Duodenal mucosa (tissue), 2 donors: ENCODE results near the gene CIRBP.

Experiments
- H3K27ac ChIP-seq: one replicate; pipeline ENCODE4 v1.7.0; 2013; ENCODE audit warnings: low read depth, low read length
- H3K27me3 ChIP-seq, 2 donors: one replicate each; pipeline ENCODE4 v1.7.0; 2013; ENCODE audit warnings: low read length in 2 of 2, control low read depth in 1 of 2; ENCODE audit not compliant: insufficient read depth in 2 of 2, control insufficient read depth in 1 of 2
- H3K36me3 ChIP-seq, 2 donors: one replicate each; pipeline ENCODE4 v1.7.0; 2013; ENCODE audit warnings: low read length in 2 of 2, control low read depth in 1 of 2; ENCODE audit not compliant: insufficient read depth in 2 of 2, control insufficient read depth in 1 of 2
- H3K4me1 ChIP-seq, 2 donors: one replicate each; pipeline ENCODE4 v1.7.0; 2013; ENCODE audit warnings: low read length in 2 of 2, control low read depth in 1 of 2; ENCODE audit not compliant: insufficient read depth in 2 of 2, control insufficient read depth in 1 of 2
- H3K4me3 ChIP-seq, 2 donors: one replicate each; pipeline ENCODE4 v1.7.0; 2013; ENCODE audit warnings: low read length in 2 of 2, low read depth in 1 of 2
- H3K9ac ChIP-seq, 2 donors: one replicate each; pipeline ENCODE4 v1.7.0; 2013; ENCODE audit warnings: low read length in 2 of 2, low read depth in 1 of 2
- H3K9me3 ChIP-seq, 2 donors: one replicate each; pipeline ENCODE4 v1.7.0; 2013; ENCODE audit warnings: low read length in 2 of 2, control low read depth in 1 of 2; ENCODE audit not compliant: control insufficient read depth in 1 of 2

Gene CIRBP

DNA sequence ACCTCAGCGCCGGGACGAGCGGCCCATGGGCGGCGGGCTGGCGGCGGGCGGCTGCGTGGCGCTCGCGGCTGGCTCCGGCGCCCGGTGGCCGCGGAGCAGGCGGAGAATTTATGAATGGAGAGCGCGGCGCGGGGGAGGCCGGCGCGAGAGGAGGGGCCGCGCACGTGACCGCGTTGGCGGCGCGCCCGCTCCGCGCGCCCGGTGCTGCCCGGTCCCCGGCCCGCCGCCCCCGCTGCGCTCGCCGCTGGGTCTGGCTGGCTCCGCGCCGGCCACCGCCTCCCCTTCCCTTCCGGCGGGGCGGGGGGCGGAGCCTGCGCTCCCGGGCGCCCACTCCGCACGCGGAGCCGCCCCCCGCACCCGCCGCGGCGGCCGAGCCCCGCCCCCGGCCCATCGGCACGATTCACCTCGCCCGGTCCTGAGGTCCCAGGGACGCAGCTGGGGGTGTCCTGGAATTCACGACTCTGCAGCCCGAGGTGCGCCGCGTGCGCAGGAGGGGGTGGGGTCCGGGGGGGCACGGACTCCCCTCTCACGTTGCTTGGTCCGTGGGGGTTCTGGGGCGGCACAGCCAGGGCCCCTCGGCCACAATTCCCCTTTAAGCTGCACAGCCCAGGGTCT lies 31.3 kb upstream of the CIRBP start, which contains the start of gene CBARP:
Gene CBARP (minus strand): TSS at position 252 of the 615 bp plus-strand sequence. CDS start 1,905 bp downstream, outside the sequence.
- peaks cover 0 to 44% of the 10 kb centered on the region in 2 donors for H3K4me1 ChIP-seq

DNA sequence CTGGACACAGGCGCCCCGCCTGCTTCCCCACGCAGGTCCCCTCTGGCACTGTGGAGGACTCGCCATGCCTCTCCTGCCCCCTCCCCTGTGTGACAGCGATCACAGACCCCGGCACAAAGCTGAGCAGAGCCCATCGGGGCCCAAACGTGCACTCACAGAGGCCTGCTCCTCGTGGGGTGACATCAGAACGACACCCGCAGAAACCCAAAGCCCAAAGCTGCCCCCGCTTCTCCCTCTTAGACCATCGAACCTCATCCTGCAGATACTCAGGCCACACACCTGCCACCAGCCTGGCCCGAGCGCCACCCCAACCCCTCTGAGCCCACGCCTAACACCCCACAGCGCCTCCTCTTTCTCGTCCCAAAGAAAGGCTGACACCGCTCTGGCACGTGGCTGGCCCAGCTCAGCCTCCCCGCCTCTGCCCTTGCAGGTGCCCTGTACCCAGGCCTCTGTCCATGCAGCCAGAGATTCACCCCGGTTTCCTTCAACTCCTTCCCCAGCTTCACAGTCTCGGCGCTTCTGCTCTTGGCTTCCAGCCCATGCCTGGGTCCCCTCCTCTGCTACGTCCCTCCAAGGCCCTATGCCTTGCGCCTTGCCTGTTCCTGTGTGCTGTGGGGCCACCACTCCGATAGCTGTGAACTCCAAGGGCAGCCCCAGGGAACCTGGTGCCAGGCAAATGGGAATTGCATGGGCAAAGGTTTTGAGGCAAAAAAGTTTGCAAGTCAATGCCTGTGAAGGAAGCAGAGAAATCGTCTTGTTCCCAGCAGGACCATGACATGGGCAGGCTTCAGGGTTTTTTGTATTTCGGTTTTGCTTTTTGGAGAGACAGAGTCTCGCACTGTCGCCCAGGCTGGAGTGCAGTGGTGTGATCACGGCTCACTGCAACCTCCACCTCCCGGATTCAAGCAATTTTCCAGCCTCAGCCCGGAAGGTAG lies 30.5 kb upstream of the CIRBP start:
- Histone ChIP-seq H3K9me3 (no peaks in the 10 kb centered on the region), H3K4me3 (peak overlapping the region; percentile 36 to 40), H3K4me1 (peaks cover 3 to 46% of the 10 kb centered on the region in 2 donors), H3K36me3 (no peaks in the 10 kb centered on the region), H3K9ac (peak overlapping the region in 1 of 2 donors; percentile 32), H3K27me3 (peaks cover 25 to 27% of the 10 kb centered on the region in 2 donors), H3K27ac (peak overlapping the region; percentile 6)

More for the DNA sequence above, 31.3 kb upstream of the CIRBP start, which contains the start of gene CBARP:
- H3K4me3 ChIP-seq: peak within 1 kb of the TSS; percentile 40 to 48
- peaks cover 27 to 28% of the 10 kb centered on the region in 2 donors for H3K27me3 ChIP-seq
- no peaks in the 10 kb centered on the region for H3K36me3 ChIP-seq
- peak within 1 kb of the TSS in 1 of 2 donors; percentile 32 for H3K9ac ChIP-seq
- H3K27ac ChIP-seq: peak within 1 kb of the TSS; percentile 6
- no peaks in the 10 kb centered on the region for H3K9me3 ChIP-seq

DNA sequence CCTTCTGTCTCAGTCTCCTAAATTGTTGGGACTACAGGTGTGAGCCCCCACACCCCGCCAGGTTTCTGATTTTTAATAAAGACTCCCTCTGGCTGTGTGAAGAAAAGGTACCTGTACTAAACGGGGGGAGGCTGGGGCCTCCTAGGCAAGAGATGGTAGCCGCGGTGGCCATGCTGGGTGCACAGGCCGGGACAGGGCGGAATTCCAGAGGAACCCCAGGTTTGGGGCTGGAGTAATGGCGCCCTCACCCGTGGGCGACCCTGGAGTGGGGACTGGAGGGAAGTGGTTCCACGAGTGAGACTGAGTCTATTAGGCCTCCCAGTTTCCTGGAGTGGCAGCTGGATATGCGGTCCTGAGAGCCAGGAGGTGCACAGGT lies 29.7 kb upstream of the CIRBP start:
- H3K27ac ChIP-seq: no peak overlapping the region

DNA sequence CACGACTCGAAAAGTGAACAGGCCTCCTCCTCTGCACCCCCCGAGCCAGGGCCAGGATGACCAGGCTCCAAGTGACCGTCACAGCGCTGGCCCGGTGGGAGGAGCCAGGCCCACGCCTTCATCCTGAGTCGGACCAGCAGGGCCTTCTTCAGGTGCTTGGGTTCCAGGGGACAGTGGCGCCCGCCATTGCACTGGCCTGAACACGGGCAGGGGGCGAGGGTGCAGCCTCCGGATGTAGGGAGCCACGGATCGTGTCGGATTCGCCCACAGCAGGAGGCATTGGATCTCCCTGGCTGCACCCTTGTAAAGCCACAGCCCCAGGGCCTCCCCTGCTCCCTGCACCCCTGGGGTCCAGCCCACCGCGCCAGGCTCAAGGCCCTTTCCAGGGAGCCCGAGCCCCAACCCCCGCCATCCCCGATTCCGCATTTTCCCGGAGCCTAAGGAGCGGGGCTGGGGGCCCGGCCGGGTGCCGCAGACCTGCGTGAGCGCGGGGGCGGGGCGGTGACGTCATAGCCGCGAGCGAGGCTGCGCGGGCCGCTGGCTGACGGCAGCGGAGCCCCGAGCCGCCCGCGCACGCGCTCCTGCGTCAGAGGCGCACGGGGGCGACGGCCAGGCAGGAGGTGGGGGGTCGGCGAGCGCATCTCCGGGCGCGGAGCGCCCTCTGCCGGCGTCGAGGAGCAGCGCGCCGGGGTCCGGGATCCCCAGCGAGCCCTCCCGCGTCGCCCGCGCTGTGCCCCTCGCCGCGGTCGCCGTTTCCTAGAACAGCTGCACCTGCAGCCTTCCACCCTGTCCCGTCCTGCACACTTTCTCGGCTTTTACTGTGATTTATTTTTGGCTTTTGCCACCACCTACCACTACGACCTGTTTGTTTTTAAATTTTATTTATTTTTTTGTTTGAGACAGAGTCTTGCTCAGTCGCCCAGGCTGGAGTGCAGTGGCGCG lies 29.1 kb upstream of the CIRBP start:
- no peaks in the 10 kb centered on the region for H3K36me3 ChIP-seq
- no peaks in the 10 kb centered on the region for H3K9me3 ChIP-seq
- peak overlapping the region; percentile 42 for H3K27ac ChIP-seq
- peaks cover 14 to 20% of the 10 kb centered on the region in 2 donors for H3K27me3 ChIP-seq
- peak overlapping the region; percentile 35 to 58 for H3K4me3 ChIP-seq
- H3K9ac ChIP-seq: peak overlapping the region; percentile 25 to 43
- H3K4me1 ChIP-seq: peaks cover 18 to 52% of the 10 kb centered on the region in 2 donors

More for the DNA sequence above, 29.7 kb upstream of the CIRBP start:
- Histone ChIP-seq H3K27me3 (peaks cover 19 to 24% of the 10 kb centered on the region in 2 donors), H3K9ac (no peak overlapping the region), H3K4me1 (peaks cover 11 to 51% of the 10 kb centered on the region in 2 donors), H3K36me3 (no peaks in the 10 kb centered on the region), H3K4me3 (no peak overlapping the region), H3K9me3 (no peaks in the 10 kb centered on the region)

DNA sequence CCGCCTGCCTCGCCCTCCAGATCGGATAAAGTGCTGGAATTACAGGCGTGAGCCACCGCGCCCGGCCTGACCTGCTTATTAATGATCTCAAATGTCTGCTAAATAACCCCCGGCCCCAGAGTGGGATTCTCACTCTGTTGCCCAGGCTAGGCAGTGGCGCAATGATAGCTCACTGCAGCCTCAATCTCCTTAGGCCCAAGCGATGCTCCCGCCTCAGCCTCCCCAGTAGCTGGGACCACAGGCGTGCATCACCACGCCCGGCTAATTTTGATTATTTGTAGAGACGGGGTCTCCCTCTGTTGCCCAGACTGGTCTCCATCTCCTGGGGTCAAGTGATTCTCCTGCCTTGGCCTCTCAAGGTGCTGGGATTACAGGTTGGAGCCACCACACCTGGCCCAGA lies 28.2 kb upstream of the CIRBP start:
- no peak overlapping the region for H3K27ac ChIP-seq
- peaks cover 6 to 13% of the 10 kb centered on the region in 2 donors for H3K27me3 ChIP-seq
- H3K9ac ChIP-seq: peak overlapping the region; percentile 16 to 25

DNA sequence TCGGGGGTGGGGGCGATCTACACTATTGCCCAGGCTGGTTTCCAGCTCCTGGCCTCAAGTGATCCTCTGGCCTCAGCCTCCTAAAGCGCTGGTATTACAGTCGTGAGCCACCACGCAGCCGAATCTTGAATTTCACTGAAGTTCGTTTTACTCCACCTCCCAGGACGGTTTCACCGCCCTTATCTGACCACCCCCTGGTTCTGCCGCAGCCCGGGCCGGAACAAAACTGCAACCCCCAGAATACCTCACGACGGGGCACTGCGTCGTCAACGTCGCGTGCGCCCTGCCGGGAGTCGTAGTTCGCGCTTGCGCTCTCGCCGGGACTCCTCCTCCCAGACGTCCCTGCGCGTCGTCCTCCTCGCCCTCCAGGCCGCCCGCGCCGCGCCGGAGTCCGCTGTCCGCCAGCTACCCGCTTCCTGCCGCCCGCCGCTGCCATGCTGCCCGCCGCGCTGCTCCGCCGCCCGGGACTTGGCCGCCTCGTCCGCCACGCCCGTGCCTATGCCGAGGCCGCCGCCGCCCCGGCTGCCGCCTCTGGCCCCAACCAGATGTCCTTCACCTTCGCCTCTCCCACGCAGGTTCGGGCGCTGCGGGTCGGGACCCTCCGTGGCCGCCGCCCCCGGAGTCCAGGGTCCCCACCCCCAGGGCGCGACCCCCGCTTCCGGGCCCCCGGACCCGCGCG lies 27.6 kb upstream of the CIRBP start, which contains the start of gene ATP5F1D:
Gene ATP5F1D (plus strand): TSS at position 335 of the 679 bp plus-strand sequence. CDS start 100 bp downstream, at position 435.
- Histone ChIP-seq H3K27me3 (peaks cover 6 to 7% of the 10 kb centered on the region in 2 donors), H3K27ac (peak within 1 kb of the TSS; percentile 85), H3K4me3 (peak within 1 kb of the TSS; percentile 85 to 90), H3K9me3 (no peaks in the 10 kb centered on the region), H3K36me3 (no peaks in the 10 kb centered on the region), H3K9ac (peak within 1 kb of the TSS; percentile 75 to 76), H3K4me1 (peaks cover 28 to 65% of the 10 kb centered on the region in 2 donors)

More for the DNA sequence above, 28.2 kb upstream of the CIRBP start:
- no peaks in the 10 kb centered on the region for H3K9me3 ChIP-seq
- H3K4me1 ChIP-seq: peaks cover 24 to 58% of the 10 kb centered on the region in 2 donors
- H3K4me3 ChIP-seq: peak overlapping the region; percentile 43 to 47
- no peaks in the 10 kb centered on the region for H3K36me3 ChIP-seq

DNA sequence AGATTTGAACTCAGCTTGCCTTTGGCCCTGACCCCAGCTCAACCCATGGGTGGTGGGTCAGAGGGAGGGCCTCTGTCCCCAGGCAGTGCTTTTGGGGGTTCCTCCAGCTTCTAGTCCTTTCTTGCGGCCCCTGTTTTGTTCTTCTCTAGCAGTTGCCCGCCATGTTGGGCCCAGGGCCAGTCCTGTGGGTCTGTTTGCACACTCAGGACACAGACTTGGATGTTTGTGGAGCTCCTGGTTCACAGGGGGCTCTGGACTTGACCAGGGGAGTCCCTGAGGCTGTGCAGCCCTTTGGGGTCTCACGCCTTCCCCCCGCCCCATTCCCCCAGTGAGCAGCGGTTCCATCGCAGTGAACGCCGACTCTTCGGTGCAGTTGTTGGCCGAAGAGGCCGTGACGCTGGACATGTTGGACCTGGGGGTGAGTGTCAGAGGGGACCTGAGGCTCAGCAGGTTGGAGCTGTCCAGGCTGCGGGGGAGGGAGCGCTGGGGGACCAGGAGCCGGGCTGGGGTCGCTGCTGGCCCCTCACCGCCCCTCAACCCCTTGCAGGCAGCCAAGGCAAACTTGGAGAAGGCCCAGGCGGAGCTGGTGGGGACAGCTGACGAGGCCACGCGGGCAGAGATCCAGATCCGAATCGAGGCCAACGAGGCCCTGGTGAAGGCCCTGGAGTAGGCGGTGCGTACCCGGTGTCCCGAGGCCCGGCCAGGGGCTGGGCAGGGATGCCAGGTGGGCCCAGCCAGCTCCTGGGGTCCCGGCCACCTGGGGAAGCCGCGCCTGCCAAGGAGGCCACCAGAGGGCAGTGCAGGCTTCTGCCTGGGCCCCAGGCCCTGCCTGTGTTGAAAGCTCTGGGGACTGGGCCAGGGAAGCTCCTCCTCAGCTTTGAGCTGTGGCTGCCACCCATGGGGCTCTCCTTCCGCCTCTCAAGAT lies 25.1 kb upstream of the CIRBP start:
- Histone ChIP-seq H3K36me3 (no peaks in the 10 kb centered on the region), H3K4me3 (peak overlapping the region; percentile 26 to 47), H3K27ac (peak overlapping the region; percentile 90), H3K27me3 (no peaks in the 10 kb centered on the region), H3K4me1 (peaks cover 34 to 61% of the 10 kb centered on the region in 2 donors), H3K9ac (peak overlapping the region; percentile 54 to 65), H3K9me3 (no peaks in the 10 kb centered on the region)

DNA sequence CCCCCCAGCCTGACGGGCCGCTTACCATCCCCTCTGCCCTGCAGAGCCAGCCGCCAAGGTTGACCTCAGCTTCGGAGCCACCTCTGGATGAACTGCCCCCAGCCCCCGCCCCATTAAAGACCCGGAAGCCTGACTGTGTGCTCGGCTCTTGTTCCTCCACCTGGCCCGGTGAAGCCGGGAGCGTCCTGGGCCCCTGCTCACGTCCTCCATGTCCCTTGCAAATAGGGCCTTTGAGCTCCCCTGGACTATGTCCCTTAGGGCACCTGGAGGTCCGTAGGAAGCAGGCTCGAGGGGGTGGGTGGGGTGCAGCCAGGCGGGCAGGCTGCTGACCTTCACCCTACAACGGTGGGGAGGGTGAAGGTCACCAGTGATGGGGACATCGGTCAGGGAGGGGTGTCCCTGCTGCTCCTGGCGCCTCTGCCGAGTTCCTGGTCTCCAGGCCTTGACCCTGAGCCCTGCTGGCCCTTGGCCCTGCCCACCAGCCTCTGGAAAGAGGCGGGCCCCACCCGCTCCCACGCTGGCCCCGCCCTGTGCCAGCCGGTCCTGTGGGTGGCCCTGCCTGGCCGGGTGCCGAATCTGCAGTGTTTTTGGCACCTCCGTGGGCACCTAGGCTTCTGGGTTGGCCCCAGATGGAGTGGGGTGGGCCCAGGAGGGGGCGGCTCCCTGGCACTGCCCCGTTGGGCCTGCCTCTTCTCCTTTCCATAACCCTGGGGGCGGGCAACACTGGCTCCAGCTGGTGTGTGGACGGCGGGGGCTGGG lies 24.3 kb upstream of the CIRBP start:
- peak overlapping the region; percentile 30 to 65 for H3K9ac ChIP-seq
- H3K27me3 ChIP-seq: no peaks in the 10 kb centered on the region
- H3K9me3 ChIP-seq: no peaks in the 10 kb centered on the region
- peak overlapping the region; percentile 90 for H3K27ac ChIP-seq
- no peaks in the 10 kb centered on the region for H3K36me3 ChIP-seq
- H3K4me1 ChIP-seq: peaks cover 34 to 61% of the 10 kb centered on the region in 2 donors
- peak overlapping the region; percentile 26 to 47 for H3K4me3 ChIP-seq
